HepG2 (cell line): Measurements from ENCODE around the gene TRDMT1. TPM values are rescaled to one million over a fixed set of nuclear protein-coding genes. Genes with fewer than 3 reads are reported as not detected.

Experiments used
- ATAC-seq: fragments of 200-7000 bp; cut with Tn5 transposase; 3 replicates; pipeline ENCODE4 v1.9.1; 2020; ENCODE audit warnings: mild to moderate bottlenecking, moderate library complexity
- BruUV-seq: library from RNA; stranded (reverse); fragments of 400-500 nt; replicated peaks from 2 replicates; lab custom pipeline; 2021; lab: Mats Ljungman, UMichigan
- CTCF ChIA-PET: fragments of 300-600 bp; formaldehyde crosslinking; extraction: SDS; loops from one replicate; lab custom pipeline; 2021; ENCODE audit warnings: low total read pairs, inconsistent platforms, low intra/inter-chr PET ratio; lab: Yijun Ruan, JAX
- POLR2A ChIA-PET: fragments of 350-600 bp; sonication (Branson Sonifier 250); formaldehyde crosslinking; loops from one replicate; lab custom pipeline; 2020; ENCODE audit warnings: antibody characterized with exemption, inconsistent platforms; lab: Yijun Ruan, JAX
- DNase-seq: peaks from one replicate; pipeline ENCODE4 v3.0.0-alpha.2; 2015; ENCODE audit warnings: low spot score
- FAIRE-seq: peaks from 3 replicates; lab custom pipeline; 2011; peaks lifted over from hg19 to GRCh38; lab: Jason Lieb, UNC
- H2AFZ ChIP-seq: one replicate; pipeline ENCODE4 v1.6.1; 2011; ENCODE audit warnings: low read length, inconsistent platforms
- H3K27ac ChIP-seq: fragments of 300-600 bp; 3 replicates; pipeline ENCODE4 v1.8.0; 2011; ENCODE audit warnings: mixed run types, mild to moderate bottlenecking, mixed read lengths, low read length, inconsistent platforms; ENCODE audit not compliant: insufficient read depth; ENCODE audit errors: extremely low read length
- H3K27me3 ChIP-seq, 2 experiments: fragments of 200-600 bp in 1 of 2; 2 replicates in 1 of 2; 3 replicates in 1 of 2; pipeline versions ENCODE4 v1.6.0 to v1.8.0; 2011; ENCODE audit warnings: low read length in 2 of 2, mild to moderate bottlenecking in 2 of 2, moderate library complexity in 2 of 2, inconsistent platforms in 1 of 2; ENCODE audit not compliant: insufficient read depth in 2 of 2, control insufficient read depth in 1 of 2
- H3K36me3 ChIP-seq, 2 experiments: fragments of 200-600 bp in 1 of 2; replicated peaks in 1 of 2; 2 replicates in 1 of 2; 3 replicates in 1 of 2; pipeline versions ENCODE4 v1.5.1 to v1.8.0; 2011; ENCODE audit warnings: low read length in 2 of 2, inconsistent platforms in 1 of 2; ENCODE audit not compliant: insufficient read depth in 2 of 2, control insufficient read depth in 1 of 2
- H3K4me1 ChIP-seq: 2 replicates; pipeline ENCODE4 v1.5.1; 2012; ENCODE audit warnings: low read length, inconsistent platforms; ENCODE audit not compliant: insufficient read depth
- H3K4me2 ChIP-seq: 2 replicates; pipeline ENCODE4 v1.6.0; 2011; ENCODE audit warnings: low read depth, low read length, inconsistent platforms
- H3K4me3 ChIP-seq, 3 experiments: fragments of 200-600 bp in 1 of 3; sonication (generic), shearing (Covaris generic) in 1 of 3; replicated peaks in 1 of 3; 2 replicates each; pipeline ENCODE4 v1.5.1; 2011 to 2016; ENCODE audit warnings: low read length in 3 of 3, inconsistent platforms in 2 of 3, low read depth in 2 of 3, mild to moderate bottlenecking in 2 of 3, control low read depth in 1 of 3, mixed read lengths in 1 of 3; ENCODE audit not compliant: insufficient read depth in 1 of 3
- H3K79me2 ChIP-seq: one replicate; pipeline ENCODE4 v1.6.1; 2011; ENCODE audit warnings: low read length, inconsistent platforms; ENCODE audit not compliant: insufficient read depth
- H3K9ac ChIP-seq: 2 replicates; pipeline ENCODE4 v1.6.0; 2011; ENCODE audit warnings: mild to moderate bottlenecking, low read depth, low read length, inconsistent platforms; ENCODE audit not compliant: insufficient read depth
- H3K9me3 ChIP-seq: 2 replicates; pipeline ENCODE4 v1.5.1; 2012; ENCODE audit warnings: mild to moderate bottlenecking, low read length
- H4K20me1 ChIP-seq: 2 replicates; pipeline ENCODE4 v1.6.0; 2011; ENCODE audit warnings: inconsistent platforms, mild to moderate bottlenecking, low read length, moderate library complexity; ENCODE audit not compliant: insufficient read depth
- ATF7 ChIP-seq, 2 experiments: fragments of 450-650 bp in 1 of 2; sonication (generic) in 1 of 2; formaldehyde crosslinking in 1 of 2; IDR thresholded peaks; 2 replicates each; pipeline versions ENCODE4 v1.4.0 to v1.6.1; 2016 to 2020; ENCODE audit warnings: antibody characterized with exemption in 1 of 2, mild to moderate bottlenecking in 1 of 2, missing genetic modification reagents in 1 of 2
- IKZF4 ChIP-seq: sonication (generic); formaldehyde crosslinking; IDR thresholded peaks from 2 replicates; pipeline ENCODE4 v1.5.1; 2020; ENCODE audit warnings: borderline replicate concordance, mild to moderate bottlenecking, low read depth, missing genetic modification reagents; ENCODE audit errors: not compliant biosample characterization
- TRIM24 ChIP-seq: sonication (generic); formaldehyde crosslinking; IDR thresholded peaks from 2 replicates; pipeline ENCODE4 v1.8.0; 2022; ENCODE audit warnings: mild to moderate bottlenecking, missing genetic modification reagents
- ZBTB8A ChIP-seq: sonication (generic); formaldehyde crosslinking; IDR thresholded peaks from 2 replicates; pipeline ENCODE4 v1.4.0; 2020; ENCODE audit warnings: mild to moderate bottlenecking, low read depth, missing genetic modification reagents, borderline replicate concordance
- ZFP82 ChIP-seq: sonication (generic); formaldehyde crosslinking; IDR thresholded peaks from 2 replicates; pipeline ENCODE4 v1.5.1; 2020; ENCODE audit warnings: mild to moderate bottlenecking, missing genetic modification reagents, borderline replicate concordance
- ZSCAN29 ChIP-seq: sonication (generic); formaldehyde crosslinking; conservative IDR thresholded peaks from 2 replicates; pipeline ENCODE4 v1.4.0; 2020; ENCODE audit warnings: mild to moderate bottlenecking, missing genetic modification reagents
- ZSCAN31 ChIP-seq: sonication (generic); formaldehyde crosslinking; IDR thresholded peaks from 2 replicates; pipeline ENCODE4 v1.5.0; 2020; ENCODE audit warnings: low read depth, mild to moderate bottlenecking, missing genetic modification reagents
- WGBS: methylation state at CpG from one replicate; pipeline ENCODE4 v1.1.6; 2017; ENCODE audit warnings: low lambda C conversion rate; 5-methylcytosine and 5-hydroxymethylcytosine counted together
- in situ Hi-C: cut with HindIII; loops from 2 replicates; pipeline ENCODE4 v1.10.0; 2017; ENCODE audit warnings: low pct_unique_long_range_greater_than_20kb; ENCODE audit not compliant: extremely low pct_ligation_motif_present
- intact Hi-C: fragments of 100-400 bp; cut with micrococcal nuclease; formaldehyde crosslinking; loops from one replicate; pipeline ENCODE4 v1.10.0; 2022; ENCODE audit not compliant: unreplicated experiment
- polyA plus RNA-seq, 8 experiments: library from polyadenylated mRNA; depleted of rRNA in 3 of 8; stranded (reverse) in 7 of 8; unstranded in 1 of 8; fragments of >200 nt; fragmentation: Illumina TruSeq in 4 of 8; extraction: Trizol in 4 of 8; gene quantifications; 2 replicates each; pipeline versions ENCODE4 v1.2.1 to v1.2.3, GENCODE V29; 2011 to 2016; ENCODE audit warnings: low read depth in 4 of 8, missing spikeins in 1 of 8, mixed read lengths in 1 of 8; ENCODE audit not compliant: insufficient read depth in 1 of 8
- total RNA-seq, 5 experiments: library from RNA; depleted of rRNA; stranded (reverse); fragments of >200 nt; fragmentation: Illumina TruSeq; extraction: Trizol; gene quantifications; 2 replicates each; pipeline ENCODE4 v1.2.3, GENCODE V29; 2016; ENCODE audit warnings: low read depth in 1 of 5
- TF ChIP-seq, protein P1 (sequence below): sonication (generic); formaldehyde crosslinking; IDR thresholded peaks from 2 replicates; pipeline ENCODE4 v1.5.0; 2020; ENCODE audit warnings: mild to moderate bottlenecking, missing genetic modification reagents, borderline replicate concordance

The TRDMT1 gene
- total and polyA plus RNA-seq, 2 of the 13 experiments (the other 11 are each of a cell fraction or from before 2014, with no cell fraction given) = 2.0 to 3.0 TPM

DNA sequence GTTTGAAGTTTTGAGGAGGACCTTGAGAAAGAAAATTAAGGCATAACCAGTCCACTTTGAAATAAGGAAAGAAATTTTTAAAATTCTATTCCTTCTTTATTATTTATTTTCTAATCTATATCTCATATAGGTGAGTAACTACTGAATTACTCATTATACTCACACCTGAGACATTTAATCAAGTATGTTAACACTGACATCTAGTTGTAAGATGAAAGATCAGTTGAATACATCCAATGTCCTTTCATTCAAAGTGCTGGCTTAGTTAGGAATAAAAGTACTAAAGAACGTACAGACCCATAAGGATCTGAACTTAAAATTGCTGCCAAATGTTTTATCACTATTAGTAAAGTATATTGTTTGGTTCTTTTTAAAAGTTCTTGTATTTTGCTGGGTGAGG is 23.5 kb downstream of the TRDMT1 start:
- no TSS peak for BruUV-seq
- ATAC-seq = no peak
- ChIA-PET CTCF (no interaction called here), POLR2A (no interaction called here)
- no peaks in the 10 kb centered on the region for H3K79me2 ChIP-seq
- H3K27ac ChIP-seq = no peak overlapping the region
- H2AFZ ChIP-seq = no peak overlapping the region
- no peaks in the 10 kb centered on the region for H3K4me1 ChIP-seq
- no peak overlapping the region for H3K9ac ChIP-seq
- 85% methylated on average over 1 of the region's 1 CpG for WGBS
- no peak for DNase-seq
- H3K27me3 ChIP-seq = no peaks in the 10 kb centered on the region; a peak in 1 of 5 replicates
- intact Hi-C loops (no loop called here), in situ Hi-C loops (no loop called here)
- H3K4me2 ChIP-seq = no peak overlapping the region
- H3K36me3 ChIP-seq = no peaks in the 10 kb centered on the region
- no peak overlapping the region for H3K4me3 ChIP-seq
- FAIRE-seq = no peak
- H3K9me3 ChIP-seq = no peaks in the 10 kb centered on the region
- no peaks in the 10 kb centered on the region; the same call in 1 of the 2 replicates for H4K20me1 ChIP-seq
- TF ChIP-seq TRIM24 (CRISPR knock-in tag) (no peak), ZSCAN29 (CRISPR knock-in tag) (no peak), ATF7 (IDR thresholded peaks at IDR 0.05) (no peak), ATF7 (CRISPR knock-in tag; IDR thresholded peaks at IDR 0.05) (no peak), ZFP82 (CRISPR knock-in tag) (no peak)

DNA sequence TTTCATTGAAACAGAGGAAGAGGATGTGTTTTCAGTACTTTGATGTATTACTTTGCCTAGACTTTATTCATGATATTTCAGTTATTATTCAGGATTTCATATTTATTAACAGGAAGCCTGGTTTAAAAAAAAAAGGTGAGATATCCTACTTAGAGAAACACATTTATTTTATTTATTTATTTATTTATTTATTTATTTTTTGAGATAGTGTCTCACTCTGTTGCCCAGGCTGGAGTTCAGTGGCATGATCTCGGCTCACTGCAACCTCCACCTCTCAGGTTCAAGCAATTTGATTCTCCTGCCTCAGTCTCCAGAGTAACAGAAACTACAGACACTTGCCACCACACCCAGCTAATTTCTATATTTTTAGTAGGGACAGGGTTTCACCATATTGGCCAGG is 24.5 kb downstream of the TRDMT1 start:
- H3K79me2 ChIP-seq = no peaks in the 10 kb centered on the region
- no peaks in the 10 kb centered on the region for H3K36me3 ChIP-seq
- in situ Hi-C loops (no loop called here), intact Hi-C loops (no loop called here)
- CTCF ChIA-PET = no interaction called here
- no peaks in the 10 kb centered on the region; a peak in 1 of 5 replicates for H3K27me3 ChIP-seq
- no peak for FAIRE-seq
- 76% methylated on average over 1 of the region's 1 CpG for WGBS
- no peaks in the 10 kb centered on the region; the same call in 1 of the 2 replicates for H4K20me1 ChIP-seq
- no TSS peak for BruUV-seq
- H3K27ac ChIP-seq = no peak overlapping the region
- ATAC-seq = no peak
- POLR2A ChIA-PET = no interaction called here
- no peak for DNase-seq
- no peak overlapping the region for H3K4me2 ChIP-seq
- H3K9me3 ChIP-seq = no peaks in the 10 kb centered on the region
- no peak overlapping the region for H3K4me3 ChIP-seq
- TF ChIP-seq IKZF4 (CRISPR knock-in tag) (no peak), ZSCAN31 (CRISPR knock-in tag) (no peak), ZBTB8A (CRISPR knock-in tag) (no peak)
- TF ChIP-seq, protein P1, sequence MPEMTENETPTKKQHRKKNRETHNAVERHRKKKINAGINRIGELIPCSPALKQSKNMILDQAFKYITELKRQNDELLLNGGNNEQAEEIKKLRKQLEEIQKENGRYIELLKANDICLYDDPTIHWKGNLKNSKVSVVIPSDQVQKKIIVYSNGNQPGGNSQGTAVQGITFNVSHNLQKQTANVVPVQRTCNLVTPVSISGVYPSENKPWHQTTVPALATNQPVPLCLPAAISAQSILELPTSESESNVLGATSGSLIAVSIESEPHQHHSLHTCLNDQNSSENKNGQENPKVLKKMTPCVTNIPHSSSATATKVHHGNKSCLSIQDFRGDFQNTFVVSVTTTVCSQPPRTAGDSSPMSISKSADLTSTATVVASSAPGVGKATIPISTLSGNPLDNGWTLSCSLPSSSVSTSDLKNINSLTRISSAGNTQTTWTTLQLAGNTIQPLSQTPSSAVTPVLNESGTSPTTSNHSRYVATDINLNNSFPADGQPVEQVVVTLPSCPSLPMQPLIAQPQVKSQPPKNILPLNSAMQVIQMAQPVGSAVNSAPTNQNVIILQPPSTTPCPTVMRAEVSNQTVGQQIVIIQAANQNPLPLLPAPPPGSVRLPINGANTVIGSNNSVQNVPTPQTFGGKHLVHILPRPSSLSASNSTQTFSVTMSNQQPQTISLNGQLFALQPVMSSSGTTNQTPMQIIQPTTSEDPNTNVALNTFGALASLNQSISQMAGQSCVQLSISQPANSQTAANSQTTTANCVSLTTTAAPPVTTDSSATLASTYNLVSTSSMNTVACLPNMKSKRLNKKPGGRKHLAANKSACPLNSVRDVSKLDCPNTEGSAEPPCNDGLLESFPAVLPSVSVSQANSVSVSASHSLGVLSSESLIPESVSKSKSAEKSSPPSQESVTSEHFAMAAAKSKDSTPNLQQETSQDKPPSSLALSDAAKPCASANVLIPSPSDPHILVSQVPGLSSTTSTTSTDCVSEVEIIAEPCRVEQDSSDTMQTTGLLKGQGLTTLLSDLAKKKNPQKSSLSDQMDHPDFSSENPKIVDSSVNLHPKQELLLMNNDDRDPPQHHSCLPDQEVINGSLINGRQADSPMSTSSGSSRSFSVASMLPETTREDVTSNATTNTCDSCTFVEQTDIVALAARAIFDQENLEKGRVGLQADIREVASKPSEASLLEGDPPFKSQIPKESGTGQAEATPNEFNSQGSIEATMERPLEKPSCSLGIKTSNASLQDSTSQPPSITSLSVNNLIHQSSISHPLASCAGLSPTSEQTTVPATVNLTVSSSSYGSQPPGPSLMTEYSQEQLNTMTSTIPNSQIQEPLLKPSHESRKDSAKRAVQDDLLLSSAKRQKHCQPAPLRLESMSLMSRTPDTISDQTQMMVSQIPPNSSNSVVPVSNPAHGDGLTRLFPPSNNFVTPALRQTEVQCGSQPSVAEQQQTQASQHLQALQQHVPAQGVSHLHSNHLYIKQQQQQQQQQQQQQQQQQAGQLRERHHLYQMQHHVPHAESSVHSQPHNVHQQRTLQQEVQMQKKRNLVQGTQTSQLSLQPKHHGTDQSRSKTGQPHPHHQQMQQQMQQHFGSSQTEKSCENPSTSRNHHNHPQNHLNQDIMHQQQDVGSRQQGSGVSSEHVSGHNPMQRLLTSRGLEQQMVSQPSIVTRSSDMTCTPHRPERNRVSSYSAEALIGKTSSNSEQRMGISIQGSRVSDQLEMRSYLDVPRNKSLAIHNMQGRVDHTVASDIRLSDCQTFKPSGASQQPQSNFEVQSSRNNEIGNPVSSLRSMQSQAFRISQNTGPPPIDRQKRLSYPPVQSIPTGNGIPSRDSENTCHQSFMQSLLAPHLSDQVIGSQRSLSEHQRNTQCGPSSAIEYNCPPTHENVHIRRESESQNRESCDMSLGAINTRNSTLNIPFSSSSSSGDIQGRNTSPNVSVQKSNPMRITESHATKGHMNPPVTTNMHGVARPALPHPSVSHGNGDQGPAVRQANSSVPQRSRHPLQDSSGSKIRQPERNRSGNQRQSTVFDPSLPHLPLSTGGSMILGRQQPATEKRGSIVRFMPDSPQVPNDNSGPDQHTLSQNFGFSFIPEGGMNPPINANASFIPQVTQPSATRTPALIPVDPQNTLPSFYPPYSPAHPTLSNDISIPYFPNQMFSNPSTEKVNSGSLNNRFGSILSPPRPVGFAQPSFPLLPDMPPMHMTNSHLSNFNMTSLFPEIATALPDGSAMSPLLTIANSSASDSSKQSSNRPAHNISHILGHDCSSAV (CRISPR knock-in tag) = no peak
- no peaks in the 10 kb centered on the region for H3K4me1 ChIP-seq
- no peak overlapping the region for H2AFZ ChIP-seq
- no peak overlapping the region for H3K9ac ChIP-seq
